Fibroblast of mammary gland (primary cell): Measurements from ENCODE around the gene CD96.
A peak's percentile ranks its signal among the peaks of the same experiment; 100 is the strongest.
"Not testable (repeated sequence)": the region's sequence is repeated elsewhere in the genome, so short reads cannot be mapped to it uniquely, and the experiment has no call there.

ENCODE experiments used
- DNase-seq: peaks from one replicate; pipeline ENCODE4 v3.0.0-alpha.2; 2010; ENCODE audit warnings: low read depth
- H3K4me3 ChIP-seq: 2 replicates; pipeline ENCODE4 v1.5.1; 2011; ENCODE audit warnings: low read depth, mild to moderate bottlenecking, low read length, moderate library complexity; ENCODE audit not compliant: control insufficient read depth
- TF ChIP-seq, protein P1 (sequence below): conservative IDR thresholded peaks from 2 replicates; pipeline ENCODE4 v1.5.1; 2011; ENCODE audit warnings: low read depth, low read length, inconsistent platforms; ENCODE audit not compliant: control insufficient read depth, insufficient read depth

The CD96 gene

DNA sequence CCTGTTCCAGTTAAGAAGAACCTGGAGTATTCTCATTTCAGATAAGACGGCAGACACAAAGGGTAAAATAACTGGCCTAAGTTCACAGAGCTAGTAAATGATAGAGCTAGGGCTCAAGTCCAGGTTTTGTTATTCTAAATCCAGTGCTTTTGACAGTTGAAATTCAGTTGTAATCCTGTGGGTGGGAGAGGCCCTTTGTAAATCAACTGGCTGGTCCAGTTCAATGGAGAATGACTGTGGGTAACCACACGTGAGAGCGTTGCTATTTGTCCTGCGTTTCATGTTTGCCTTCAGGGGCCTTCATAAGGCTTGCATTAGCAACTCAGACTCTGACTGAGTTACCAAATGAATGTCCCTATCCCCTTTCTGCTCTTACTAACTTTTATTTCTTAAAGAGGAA is 24.2 kb upstream of the CD96 start:
- no peak overlapping the region for H3K4me3 ChIP-seq
- DNase-seq, result no peak
- TF ChIP-seq, protein P1, sequence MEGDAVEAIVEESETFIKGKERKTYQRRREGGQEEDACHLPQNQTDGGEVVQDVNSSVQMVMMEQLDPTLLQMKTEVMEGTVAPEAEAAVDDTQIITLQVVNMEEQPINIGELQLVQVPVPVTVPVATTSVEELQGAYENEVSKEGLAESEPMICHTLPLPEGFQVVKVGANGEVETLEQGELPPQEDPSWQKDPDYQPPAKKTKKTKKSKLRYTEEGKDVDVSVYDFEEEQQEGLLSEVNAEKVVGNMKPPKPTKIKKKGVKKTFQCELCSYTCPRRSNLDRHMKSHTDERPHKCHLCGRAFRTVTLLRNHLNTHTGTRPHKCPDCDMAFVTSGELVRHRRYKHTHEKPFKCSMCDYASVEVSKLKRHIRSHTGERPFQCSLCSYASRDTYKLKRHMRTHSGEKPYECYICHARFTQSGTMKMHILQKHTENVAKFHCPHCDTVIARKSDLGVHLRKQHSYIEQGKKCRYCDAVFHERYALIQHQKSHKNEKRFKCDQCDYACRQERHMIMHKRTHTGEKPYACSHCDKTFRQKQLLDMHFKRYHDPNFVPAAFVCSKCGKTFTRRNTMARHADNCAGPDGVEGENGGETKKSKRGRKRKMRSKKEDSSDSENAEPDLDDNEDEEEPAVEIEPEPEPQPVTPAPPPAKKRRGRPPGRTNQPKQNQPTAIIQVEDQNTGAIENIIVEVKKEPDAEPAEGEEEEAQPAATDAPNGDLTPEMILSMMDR, result no peak

DNA sequence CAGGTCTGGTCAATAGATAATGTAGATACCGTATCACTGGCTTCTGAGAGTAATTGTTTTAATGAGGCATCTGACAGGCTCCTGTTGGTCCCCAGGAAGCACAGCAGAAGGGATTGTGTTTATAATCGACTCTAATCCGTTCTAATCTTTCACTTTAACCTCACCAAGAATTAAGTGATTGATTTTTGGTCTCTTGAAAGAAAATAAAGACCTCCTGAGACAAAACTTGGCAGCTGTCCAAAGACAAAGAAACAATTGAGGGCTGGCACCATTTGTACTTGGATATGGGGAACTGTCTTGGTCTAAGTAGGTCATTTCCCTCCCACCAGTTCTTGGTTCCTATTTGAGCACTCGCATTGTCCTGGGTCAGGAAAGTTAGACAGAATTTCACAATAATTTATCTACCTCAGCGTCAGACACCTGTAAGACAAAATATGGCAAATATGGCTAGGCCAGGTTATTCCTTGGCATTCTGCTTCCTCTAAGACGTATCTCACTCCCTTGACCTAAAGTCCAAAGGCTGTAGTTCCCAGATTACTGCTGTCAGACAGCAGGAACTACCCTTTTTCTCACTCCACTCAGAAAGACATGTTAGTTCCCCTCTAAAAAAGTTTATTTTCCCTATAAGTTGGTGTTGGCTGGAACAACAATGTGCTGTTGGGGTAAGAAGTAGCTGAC is 22.7 kb upstream of the CD96 start:
- no peak for DNase-seq
- TF ChIP-seq, protein P1, result no peak
- no peak overlapping the region for H3K4me3 ChIP-seq

DNA sequence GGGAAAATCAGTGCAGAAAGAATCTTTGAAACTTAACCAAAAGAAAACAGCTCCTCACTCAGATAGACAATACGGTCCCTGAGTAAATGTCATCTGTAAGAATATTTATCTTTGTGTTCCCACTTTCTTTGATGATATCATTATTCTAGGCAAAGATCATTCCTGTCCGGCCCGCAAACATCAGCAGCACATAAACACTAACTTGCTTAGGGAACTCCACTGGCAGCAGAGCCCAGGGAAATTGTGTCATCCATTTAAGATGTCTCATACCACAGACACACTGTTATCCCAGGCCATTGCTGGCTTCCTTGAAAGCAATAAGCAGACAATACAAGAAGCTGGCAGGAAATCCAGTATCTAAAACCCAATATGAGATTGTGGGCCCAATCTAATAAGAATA is 20.1 kb upstream of the CD96 start:
- DNase-seq, result peak; percentile 40
- TF ChIP-seq, protein P1, result no peak

DNA sequence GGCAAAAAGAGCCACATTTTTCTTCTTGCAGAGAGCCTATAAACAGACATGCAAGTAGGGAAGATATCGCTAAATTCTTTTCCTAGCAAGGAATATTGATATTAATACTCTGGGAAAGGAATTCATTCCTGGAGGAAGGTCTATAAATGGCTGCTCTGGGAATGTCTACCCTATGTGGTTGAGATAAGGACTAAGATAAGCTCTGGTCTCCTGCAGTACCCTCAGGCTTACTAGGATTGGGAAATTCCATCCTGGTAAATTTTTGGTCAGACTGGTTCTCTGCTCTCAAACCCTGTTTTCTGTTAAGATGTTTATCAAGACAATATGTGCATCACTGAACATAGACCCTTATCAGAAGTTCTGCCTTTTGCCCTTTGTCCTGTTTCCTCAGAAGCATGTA is 17.5 kb upstream of the CD96 start:
- H3K4me3 ChIP-seq, result not testable (repeated sequence)

More for the DNA sequence above, 20.1 kb upstream of the CD96 start:
- H3K4me3 ChIP-seq, result no peak overlapping the region

DNA sequence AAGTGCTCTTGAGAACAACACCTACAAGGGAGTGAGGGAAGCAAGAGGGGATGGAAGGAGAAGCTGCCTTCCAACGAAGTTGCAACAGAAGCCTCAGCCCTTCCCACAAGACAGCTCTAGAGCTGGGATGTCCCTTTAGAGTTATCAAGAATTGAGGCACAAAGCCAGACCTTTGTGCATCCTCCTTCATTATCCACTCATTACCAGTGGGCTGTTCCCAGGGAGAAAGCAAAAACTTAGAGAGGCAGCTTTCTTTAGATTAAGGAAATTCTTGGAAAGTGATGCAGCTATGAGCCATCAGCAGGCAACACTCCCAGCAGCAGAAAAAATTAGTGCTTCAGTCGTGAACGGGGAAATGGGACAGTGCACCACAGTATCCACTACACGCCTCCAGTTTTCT is 10.6 kb upstream of the CD96 start:
- TF ChIP-seq, protein P1, result no peak
- H3K4me3 ChIP-seq, result no peak overlapping the region
- peak; percentile 54 for DNase-seq

More for the DNA sequence above, 17.5 kb upstream of the CD96 start:
- DNase-seq, result not testable (repeated sequence)

DNA sequence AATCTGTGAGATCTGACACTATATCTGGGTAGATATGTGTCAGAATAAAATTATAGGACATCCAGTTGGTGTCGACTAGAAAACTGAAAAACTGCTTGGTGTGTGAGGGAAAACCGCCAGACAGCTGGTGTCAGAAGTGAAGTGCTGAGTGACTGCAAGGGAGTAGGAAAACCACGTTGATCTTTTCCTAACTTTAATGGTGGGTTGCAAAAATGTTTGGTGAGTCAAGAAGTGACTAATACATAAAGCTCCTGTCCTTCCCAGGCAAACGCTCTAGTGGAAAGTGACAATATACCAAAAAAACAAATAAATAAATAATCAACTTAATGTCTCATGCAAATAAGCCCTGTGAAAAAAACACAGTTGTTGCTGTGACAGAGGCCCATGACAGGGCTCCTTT is 7.3 kb upstream of the CD96 start:
- TF ChIP-seq, protein P1, result no peak
- peak; percentile 61 for DNase-seq
- H3K4me3 ChIP-seq, result no peak overlapping the region

DNA sequence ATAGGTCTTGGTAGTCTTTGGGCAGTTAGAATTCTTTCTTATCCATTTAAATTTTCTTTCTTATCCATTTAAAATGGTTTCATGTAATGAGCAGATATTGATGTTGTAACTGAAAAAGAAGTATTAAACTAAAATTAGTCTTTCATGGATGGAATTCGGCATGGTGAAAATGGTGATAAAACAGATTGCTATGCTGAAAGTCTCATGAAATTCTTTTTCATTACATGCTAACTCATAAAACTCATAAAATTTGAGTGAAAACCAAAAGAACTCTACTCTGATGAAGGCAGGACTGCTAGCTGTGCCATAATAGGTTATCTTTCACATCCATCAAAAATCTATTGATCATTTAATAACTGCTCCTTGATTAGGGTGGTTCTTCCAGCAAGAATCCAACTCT is 3.9 kb upstream of the CD96 start:
- H3K4me3 ChIP-seq, result no peak overlapping the region
- TF ChIP-seq, protein P1, result no peak
- DNase-seq, result no peak
